Fibroblast of lung (primary cell): ENCODE results near the gene CTDSP2.

Experiments used
- EZH2 ChIP-seq: IDR thresholded peaks from 2 replicates; pipeline ENCODE4 v1.5.1; 2012; ENCODE audit warnings: low read length, control low read depth, mild to moderate bottlenecking; ENCODE audit errors: missing control alignments
- TF ChIP-seq, protein P1 (sequence below), 2 donors: IDR thresholded peaks in 1 of 2; conservative IDR thresholded peaks in 1 of 2; 1 replicate in 1 of 2; 2 replicates in 1 of 2; pipeline ENCODE4 v1.5.1; 2011 to 2012; ENCODE audit warnings: low read length in 2 of 2, control low read depth in 1 of 2, inconsistent platforms in 1 of 2, low read depth in 1 of 2, mild to moderate bottlenecking in 1 of 2

DNA sequence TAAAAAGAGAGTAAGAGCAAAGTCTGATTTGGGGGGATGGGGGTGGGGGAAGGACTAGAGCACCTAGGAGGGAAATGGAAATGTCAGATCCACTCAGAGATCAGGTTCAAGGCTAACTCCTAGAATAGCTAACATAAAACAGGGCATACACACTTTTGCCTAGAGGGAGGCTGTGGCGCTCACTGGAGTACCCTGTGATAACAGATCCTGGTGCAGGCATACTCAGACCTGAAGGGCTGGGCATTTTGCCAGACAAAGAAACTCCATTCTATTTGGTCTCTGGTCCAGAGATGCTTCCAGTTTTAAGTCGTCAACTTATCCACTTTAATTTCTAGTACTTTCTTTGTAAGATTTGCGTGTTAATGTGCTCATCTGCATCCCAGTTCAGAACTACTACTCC is 5.8 kb downstream of the CTDSP2 start:
- TF ChIP-seq EZH2, result no peak
- TF ChIP-seq, protein P1, sequence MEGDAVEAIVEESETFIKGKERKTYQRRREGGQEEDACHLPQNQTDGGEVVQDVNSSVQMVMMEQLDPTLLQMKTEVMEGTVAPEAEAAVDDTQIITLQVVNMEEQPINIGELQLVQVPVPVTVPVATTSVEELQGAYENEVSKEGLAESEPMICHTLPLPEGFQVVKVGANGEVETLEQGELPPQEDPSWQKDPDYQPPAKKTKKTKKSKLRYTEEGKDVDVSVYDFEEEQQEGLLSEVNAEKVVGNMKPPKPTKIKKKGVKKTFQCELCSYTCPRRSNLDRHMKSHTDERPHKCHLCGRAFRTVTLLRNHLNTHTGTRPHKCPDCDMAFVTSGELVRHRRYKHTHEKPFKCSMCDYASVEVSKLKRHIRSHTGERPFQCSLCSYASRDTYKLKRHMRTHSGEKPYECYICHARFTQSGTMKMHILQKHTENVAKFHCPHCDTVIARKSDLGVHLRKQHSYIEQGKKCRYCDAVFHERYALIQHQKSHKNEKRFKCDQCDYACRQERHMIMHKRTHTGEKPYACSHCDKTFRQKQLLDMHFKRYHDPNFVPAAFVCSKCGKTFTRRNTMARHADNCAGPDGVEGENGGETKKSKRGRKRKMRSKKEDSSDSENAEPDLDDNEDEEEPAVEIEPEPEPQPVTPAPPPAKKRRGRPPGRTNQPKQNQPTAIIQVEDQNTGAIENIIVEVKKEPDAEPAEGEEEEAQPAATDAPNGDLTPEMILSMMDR (conservative IDR thresholded peaks at IDR 0.05 in 1 of 2, IDR thresholded peaks at IDR 0.05 in 1 of 2; ENCODE audit: low read depth in 1 of 2, low read length in 2 of 2), result no peak
